Activated CD8-positive, alpha-beta memory T cell treated with anti-CD3 and anti-CD28 coated beads, Interleukin-2, amount 50 U/mL, for 1 hour (primary cell): ENCODE data around the gene TTLL11.
"Not testable (repeated sequence)": the region's sequence is repeated elsewhere in the genome, so short reads cannot be mapped to it uniquely, and the experiment has no call there.

Source experiments
- DNase-seq: peaks from one replicate; pipeline ENCODE4 v3.0.0-alpha.2; 2020; ENCODE audit errors: extremely low read depth

TTLL11 gene

DNA sequence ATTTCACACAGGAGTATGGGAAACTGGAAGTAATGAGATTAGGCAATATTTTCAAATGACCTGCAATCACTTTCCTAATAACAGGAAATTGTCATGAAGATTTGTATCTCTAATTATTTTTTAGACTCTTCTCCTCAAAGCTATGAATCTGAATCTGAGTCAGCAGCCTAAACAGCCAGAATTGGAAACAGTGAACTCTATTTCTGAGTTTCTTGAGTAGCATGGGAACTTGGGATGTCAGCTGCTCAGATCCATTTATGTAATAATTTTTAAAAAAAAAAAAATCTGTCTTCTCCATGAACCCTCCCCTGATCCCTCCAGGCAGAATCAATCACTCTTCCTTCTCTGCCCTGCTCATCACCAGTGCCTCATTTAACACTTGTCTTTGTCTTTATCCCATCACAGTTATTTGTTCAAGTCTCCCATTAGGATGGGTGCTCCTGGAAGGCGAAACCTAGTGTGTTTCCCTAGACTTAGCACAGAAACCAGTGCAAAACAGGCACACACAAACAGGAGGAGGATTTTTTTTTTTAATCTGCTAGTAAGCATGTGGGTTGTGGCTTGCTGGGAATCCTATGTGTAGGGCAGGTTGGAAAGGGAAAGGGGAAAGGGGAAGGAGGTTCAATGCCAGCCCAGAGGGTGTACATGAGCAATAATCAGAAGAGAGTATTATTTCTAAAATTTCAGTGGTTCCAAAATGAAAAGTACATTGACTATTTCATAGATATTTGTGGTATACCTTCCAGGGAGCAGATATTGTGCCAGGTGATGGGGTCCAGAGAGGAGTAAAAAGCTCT is 186.8 kb downstream of the TTLL11 start:
- DNase-seq, result no peak

DNA sequence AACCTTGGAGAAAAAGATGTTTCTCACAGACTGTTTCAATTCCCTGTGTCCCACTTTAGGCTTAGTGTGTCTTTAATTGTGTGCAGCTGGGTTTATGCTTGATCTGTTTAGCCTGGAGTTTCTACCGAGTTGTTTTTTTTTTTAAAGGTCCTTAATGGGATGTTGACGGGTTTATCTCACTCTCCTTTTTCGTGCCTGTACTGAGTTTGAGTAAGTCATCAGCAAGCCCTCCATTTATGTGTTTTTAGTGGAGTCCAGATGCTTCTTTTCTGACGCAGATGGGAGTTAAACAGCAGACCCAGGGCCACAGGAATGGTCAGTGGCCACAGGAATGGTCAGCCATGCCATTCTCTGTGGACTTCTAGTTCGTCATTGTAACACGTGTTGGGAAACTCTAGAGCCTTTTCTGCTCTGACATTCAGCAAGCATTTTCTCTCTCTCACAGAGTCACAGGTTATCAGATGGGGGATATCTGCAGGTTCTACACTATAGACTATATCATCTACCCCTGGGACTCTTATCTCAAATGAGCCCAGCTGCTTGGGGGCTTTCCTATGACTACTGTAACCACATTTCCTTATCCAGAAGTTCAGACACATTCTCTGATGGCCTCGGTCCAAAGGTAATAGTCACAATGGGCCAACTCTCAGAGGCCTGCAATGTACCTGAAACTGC is 190.5 kb downstream of the TTLL11 start:
- no peak for DNase-seq

DNA sequence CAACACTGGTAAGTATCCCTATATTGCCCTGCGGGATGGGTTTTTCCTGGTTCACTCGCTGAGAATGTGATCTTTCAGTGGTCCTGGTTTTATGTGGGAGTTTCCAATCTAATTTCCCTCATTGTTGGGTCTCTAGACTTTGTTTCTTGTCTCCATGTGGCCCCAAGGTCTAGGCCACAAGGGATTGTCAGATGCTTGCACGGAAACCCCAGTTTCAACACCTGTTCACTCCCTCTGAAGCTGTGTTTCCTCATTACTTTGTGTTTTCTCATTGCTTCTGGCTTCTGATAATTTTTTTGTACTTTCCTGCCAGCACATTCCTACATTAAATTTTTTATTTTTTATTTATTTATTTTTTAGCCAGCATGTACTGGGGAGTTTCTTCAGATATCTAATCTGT is 191.5 kb downstream of the TTLL11 start:
- no peak for DNase-seq

DNA sequence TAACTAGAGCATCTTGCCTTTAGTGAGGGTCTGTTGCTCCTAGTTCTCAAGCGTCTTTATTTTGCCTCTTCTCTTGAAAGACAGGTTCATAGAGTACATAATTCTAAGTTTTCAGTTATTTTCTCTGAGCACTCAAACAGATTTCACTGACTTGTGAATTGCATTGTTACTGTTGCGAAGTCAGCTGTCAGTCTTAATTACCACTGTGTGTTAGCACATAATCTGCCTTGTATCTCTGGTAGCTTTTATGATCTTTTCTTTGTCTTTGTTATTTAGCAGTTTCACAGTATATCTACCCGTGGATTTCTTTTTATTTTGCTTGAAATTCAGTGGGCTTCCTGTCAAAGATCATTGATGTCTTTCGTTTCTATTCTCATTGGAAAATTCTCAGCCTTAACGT is 192.9 kb downstream of the TTLL11 start:
- DNase-seq, result no peak

DNA sequence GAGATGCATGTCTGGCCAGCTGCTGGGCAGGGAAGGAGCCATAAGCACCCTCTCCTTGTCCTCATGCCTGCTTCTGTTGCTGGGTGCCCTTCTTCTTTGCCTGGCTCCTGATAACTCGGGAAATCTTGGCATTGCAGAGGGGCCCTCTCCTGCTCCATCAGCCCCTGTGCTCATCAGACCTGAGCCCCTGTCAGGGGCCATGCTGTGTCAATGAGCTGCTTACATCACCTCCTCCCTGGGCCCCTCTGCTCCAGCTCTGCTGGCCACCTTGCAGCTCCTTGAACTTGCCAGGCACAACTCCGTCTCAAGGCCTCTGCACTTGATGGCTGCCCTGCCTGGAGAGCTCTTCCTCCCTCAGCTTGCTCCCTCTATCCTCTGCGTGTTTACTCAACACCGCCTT is 194.3 kb downstream of the TTLL11 start:
- no peak for DNase-seq

DNA sequence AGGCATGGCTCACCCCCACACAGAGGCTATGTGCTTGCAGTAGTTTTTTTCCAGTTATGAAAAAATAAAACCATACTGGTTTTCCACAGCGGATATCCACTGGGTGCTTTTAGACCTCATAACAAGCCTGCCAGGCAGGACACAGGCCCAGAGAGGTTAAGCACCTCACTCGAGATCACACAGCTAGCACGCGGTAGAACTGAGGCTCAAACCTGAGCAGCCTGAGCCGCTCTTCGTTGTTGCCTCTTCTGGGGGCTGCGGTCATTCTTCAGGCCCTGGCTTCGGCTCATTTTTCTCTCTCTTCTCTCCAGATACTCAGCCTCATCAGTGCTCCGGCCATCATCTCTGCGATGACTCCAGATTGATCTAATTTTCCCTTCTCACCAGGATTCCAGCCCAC is 196.0 kb downstream of the TTLL11 start:
- no peak for DNase-seq

DNA sequence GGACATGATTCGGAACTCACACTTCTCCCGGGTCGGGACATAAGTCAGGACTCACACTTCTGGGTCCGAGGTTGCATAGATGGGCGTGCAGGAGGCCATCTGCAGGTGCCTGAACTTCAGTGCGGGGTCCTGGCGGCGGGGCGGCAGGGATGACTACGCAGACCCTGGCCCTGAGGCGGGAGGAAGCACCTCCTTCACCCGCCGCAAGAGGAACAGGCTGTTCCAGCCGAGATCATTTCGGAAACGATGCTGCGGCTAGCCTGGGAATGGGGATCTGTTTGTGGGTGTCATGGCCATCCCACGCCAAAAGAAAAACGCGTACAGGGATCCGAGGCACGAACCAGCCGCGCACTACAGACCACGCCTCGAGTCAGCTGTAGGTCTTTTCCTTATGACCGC is 196.6 kb downstream of the TTLL11 start:
- no peak for DNase-seq

DNA sequence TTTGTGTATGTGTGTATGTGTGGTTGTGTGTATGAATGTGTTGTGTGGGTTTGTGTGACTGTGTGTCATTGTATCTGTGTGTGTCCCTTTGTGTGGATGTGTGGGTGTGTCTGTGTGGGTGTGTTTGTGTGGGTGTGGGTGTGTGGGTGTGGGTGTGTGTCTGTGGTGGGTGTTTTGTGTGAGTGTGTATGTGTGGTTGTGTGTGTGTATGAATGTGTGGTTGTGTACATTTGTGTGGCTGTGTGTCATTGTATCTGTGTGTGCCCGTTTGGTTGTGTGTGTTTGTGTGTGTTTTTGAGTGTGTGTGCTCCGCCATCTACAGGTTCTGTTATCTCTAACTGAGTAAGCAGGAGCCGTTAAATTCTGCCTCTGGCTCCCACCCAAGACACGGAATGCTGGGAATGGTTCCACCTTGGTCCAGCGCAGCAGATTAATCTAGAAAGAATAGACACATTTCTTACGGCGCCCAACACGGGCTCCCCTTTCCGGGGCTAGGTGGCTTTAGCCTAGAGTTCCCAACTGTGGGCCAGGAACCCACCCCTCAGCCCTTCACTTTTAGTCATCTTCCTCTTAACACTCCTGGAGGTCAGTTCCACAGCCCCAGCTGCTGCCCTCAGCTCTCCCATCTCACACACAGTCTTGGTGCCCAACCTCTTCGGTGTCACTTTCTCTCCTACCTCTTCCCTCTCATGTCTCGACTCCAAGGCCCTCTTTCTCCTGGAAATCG is 197.1 kb downstream of the TTLL11 start:
- no peak for DNase-seq

DNA sequence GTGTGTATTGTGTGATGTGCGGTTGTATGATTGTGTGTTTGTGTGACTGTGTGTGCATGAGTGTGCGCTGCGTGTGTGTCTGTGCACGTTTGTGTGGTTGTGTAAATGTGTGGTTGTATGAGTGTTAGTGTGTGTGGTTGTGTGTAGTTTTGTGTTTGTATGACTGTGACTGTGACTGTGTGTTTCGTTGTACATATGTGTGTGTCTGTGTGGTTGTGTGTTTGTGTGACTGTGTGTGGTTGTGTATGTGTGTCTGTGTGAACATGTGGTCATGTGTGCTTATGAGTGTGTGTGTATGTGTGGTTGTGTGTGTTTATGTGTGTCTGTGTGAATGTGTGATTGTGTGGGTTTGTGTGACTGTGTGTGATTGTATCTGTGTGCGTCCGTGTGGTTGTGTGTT is 197.8 kb downstream of the TTLL11 start:
- no peak for DNase-seq

DNA sequence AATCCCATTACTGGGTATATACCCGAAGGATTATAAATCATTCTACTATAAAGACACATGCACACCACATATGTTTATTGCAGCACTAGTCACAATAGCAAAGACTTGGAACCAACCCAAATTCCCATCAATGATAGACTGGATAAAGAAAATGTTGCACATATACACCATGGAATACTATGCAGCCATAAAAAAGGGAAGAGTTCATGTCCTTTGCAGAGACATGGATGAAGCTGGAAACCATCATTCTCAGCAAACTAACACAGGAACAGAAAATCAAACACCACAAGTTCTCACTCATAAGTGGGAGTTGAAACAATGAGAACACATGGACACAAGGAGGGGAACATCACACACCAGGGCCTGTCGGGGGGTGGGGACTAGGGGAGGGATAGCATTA is 198.7 kb downstream of the TTLL11 start:
- DNase-seq, result not testable (repeated sequence)

DNA sequence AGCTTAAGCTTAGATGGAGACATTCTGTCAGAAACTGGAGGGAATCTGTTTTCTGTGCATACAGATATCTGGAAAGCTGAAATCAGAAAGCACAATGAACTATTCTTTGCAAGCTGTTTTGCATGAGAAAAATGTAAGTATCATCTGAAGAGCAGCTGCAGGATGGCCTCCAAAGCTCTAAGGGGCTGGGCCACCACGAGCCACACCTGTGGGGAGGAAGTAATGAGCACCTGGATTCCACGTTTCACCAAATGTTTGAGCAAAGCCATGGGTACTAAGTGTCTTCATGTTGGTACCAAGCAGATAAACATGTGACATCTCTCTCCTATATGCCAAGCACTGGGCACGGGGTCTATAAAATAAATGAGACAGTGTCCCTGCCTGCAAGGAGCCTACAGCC is 199.3 kb downstream of the TTLL11 start:
- no peak for DNase-seq

DNA sequence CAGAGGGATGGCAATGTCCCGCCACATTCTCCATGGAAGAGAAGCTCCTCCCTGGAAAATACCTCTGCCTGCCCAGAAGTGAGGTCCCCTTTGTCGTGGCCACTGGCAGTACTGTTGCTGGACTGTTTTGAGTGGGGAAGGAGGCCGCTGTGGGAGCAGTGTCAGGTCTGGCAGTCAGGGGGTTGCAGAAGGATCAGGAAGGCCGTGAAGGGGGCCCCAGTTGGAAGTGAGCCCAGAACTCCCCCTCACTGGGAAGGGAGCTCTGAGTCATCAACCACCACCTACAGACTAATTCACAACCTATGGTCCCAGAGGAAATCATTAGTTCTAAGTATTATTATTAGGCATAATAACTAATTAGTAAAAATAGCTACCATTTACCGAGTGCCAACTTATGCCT is 200.4 kb downstream of the TTLL11 start:
- DNase-seq, result no peak

DNA sequence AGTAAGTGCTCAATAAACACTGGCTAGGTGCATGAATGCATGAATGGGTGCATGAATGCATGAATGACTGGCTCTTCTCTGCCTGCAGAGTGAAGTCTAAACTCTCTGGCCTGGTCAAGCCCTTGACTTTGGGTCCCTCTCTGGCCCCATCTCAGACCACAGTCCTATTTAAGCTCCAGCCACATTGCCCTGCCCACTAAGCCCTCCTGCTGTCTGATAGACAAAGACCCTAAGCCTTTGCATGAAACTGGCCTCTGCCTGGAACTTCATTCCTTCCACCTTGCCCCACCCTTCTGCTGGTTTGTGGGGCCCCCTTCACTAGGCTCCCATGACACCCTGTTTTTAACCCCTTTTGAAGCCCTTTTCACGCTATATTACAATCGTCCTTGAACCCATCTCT is 202.4 kb downstream of the TTLL11 start:
- no peak for DNase-seq

DNA sequence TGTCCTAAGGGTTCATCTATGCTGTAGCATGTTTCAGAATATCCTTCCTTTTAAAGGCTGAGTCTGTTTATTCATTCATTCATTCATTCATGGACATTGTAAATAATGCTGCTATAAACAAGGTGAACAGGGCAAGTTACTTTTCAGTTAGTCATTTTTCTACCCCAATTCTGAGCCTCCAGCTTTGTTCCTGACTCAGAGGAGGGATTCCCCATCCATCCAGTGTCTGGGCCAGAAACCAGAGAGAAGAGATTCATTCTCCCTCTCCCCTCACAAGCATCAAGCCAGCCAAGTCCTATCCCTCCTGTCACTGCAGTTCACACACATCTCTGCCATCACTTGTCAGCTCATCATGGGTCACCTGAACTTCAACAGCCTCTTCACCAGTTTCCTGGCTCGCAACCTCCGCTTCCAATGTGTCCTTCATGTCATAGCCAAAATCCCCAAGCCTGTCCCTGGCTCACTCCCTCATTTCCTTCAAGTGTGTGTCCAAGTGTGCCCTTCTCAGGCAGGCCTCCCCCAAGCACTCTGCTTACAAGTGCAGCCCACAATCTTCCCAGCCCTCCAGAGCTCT is 203.0 kb downstream of the TTLL11 start:
- DNase-seq, result no peak

DNA sequence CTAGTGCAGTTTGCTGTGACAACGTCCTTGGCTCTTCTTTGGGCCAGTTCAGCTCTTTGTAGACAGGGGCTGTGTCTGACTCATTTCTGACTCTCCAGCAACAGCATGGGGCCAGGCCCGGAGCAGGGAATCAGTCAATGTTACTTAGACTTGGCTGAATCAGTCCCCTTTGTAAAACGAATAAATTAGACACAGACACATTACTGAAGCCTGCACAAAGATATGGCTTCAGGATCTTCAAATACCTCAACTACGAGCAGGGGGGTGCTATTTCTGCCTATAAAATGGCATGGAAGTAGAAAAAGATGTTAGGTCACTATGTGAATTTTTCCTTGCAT is 204.7 kb downstream of the TTLL11 start:
- DNase-seq, result no peak

DNA sequence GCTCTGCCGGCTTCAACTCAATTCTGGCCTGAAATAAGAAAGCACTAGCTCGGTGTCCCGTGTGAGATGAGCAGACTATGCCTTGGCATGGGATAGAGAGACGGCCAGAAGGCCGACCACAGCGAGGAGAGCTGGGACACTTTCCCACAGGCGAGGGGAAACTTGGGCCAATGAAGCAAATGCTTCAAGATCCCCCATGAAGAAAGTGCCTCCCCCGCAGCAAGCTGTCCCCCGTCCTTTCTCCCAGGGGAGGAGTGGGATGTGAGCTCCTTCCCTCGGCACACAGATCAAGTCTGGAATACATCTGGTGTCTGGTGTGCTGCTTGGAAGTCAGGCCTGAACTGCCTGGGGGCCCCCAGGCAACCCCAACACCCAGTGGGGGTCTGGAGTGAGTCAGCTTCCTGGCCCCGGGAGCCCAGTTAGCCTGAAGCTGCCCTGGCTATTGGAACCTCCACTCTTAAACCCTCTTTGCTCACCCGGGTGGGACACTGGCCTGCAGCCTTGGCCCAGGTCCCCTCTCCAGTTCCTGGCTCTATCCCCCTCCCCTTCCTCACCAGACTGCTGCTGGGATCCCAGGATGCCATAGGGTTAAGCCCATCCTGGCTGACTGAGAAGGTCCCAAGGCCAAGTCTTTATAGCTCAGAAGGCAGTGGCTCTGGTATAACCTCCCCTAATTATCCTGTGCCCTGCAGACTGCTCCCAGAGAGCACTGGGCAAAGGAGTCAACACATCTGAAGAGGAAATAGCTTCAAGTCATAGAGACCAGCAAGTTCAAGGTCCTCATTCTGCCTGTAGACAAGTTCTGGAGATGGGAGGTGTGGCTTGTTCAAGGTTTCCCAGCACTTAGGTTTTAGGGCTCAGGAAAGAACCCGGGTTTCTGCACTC is 205.3 kb downstream of the TTLL11 start:
- DNase-seq, result no peak

DNA sequence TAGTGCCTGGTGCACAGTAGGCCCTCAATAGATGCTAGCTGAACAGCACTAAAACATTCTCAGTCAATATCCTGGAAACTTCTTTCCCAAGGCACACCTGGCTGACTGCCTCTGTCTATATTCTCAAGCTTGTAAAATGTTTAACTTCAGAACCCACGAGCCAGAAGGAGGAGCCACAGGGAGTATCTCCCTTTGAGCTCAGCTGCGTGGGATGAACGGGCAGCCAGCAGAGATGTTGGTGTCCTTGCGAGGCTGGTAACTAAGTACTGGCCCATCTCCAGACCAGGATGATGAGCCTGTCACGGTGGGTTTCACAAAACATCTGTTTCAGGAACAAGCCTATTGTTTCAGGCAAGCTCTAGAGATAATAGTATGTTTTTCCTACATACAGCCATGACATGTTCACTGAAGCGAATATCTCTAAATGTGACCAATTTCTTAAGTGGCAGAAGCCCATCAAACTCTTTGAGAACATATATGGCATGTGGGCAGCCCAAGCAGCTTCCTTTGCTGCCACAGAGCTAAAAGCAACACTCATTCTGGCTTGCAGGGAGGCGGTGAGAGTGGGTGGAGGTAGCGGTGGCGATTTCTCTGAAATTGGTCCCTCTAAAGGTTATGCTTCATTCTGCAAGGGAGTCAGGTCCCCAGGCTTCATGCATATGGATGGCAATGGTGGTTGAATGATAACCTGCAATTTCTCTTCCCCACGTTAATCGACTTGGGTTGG is 206.2 kb downstream of the TTLL11 start:
- DNase-seq, result no peak

DNA sequence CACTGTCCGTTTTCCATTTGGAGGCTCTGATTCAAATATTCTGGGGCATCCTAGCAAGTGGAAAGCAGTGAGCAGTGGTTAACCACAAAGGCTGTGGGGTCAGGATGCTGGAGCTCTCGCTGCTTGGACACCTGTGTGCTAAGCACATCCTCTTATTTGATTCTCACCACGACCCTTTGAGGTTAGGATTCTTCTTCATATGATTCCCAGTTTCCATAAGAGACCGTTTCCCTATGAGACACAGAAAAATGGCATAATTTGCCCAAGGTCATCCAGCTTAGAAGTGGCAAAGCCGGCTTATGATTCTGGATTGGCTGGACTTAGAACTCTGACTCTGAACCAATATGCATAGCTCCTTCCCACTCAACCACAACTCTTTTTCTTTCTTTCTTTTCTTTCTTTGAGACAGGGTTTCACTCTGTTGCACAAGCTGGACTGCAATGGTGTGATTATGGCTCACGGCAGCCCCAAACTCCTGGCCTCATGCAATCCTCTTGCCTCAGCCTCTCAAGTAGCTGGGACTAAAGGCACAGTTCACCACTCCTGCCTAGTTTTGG is 207.7 kb downstream of the TTLL11 start:
- DNase-seq, result no peak

DNA sequence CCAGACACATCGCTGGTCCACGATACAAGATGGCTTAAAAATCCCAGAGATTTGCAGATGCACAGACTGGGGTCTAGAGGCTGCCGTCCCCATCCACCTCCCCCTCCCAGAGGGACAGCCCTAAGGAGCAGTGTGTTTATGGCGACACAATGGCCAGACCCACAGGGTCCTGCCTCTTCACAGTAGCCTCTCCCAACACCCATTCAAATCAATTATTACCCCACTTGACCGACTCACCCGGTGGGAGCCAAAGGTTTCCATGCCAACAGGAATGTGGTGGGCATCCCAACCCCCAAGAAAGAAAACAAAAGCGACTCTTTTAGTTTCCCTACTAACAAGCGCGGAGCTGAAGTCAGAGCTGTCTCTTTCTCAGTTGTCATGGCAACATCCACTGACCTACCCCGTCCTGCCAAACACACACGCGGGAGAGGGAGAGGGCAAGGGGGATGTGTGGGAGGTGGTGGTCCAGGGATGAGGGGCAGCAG is 209.0 kb downstream of the TTLL11 start:
- no peak for DNase-seq

DNA sequence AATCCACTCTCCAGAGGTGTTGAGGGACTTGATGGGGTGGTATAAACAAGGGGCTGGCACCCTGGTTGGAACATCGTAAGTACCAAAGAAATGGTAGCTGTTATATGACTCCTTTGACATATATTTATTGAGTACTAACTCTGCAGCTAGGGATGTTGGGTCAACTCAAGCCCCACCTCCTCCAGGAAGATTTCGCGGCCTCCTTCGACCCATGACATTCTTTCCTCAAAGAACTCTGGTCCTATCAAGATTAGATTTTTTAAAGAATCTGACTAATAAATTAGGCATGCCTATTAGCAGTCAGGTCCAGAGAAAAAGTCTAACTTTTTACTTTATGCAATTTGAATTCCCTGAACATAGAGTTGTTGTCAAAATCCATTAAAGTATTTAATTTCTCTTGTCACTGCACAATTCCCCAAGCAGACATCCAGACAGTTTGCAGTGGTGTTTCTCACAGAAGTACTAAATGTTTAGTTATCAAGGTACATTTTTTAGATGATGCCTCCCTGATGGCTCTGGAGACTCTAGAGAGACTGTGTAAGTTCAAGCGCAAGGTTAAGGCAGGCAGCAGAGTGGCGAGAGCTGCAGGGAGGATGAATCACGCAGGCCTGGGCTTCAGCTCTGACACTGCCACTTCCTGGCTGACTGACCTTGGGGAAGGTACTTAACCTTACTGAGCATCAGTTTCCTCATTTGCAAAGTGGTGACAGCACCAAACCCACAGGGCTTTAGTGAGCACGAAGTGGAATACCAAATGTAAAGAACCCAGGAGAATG is 209.6 kb downstream of the TTLL11 start:
- DNase-seq, result no peak
